ENCODE results near the gene KLKB1. TPM values are rescaled to one million over a fixed set of nuclear protein-coding genes. Genes with fewer than 3 reads are reported as not detected.

The KLKB1 gene
- total RNA-seq, 2 experiments from 2014 or later: not detected

DNA sequence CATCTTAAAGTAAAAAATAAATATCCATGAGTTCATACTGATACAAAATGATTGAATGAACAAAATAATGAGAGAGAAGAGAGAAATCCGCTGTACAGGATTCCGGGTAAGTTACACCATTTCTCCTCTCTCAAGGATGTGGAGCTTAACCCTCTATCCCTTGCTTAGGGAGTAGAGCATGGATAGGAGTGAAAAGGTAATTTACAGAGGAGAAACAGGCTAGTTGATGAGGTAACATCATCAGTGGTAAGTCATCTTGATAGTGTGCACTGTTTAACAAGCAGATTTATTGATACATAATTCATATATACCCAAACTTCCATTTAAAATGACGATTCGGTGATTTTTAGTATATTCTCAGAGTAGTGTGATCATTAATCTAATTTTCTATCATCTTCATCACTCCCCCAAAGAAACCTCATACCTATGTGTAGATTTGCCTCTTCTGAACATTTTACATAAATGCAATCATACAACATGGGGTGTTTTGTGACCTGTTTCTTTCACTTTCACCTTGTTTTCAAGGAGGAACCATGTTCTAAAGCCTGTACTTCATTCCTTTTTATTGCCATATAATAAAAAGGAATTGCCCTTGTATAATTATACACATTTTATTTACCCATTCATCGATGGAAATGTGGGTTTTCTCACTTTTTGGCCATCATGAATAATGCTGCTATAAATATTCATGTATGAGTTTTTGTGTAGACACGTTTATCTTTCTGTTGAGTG lies 73.5 kb downstream of the KLKB1 start:
- ChIA-PET POLR2A (no interaction called here), CTCF (no interaction called here)

DNA sequence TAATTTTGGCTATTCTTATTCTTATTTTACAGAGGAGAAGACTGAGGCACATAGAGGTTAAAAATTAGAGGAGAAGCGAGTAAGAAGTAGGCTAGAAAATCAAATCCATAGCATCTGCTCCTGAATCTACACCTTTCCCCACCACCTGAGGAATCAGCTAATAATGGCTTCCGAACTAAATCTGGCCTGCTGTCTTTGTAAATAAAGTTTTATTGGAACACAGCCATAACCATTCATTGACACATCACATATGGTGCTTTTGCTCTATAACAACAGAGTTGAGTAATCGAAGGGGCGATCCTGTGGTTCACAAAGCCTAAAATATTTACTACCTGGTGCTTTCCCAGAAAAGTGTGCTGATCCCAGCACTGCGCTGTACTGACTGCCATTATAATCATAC lies 76.9 kb downstream of the KLKB1 start:
- ChIA-PET CTCF (no interaction called here), POLR2A (no interaction called here)

DNA sequence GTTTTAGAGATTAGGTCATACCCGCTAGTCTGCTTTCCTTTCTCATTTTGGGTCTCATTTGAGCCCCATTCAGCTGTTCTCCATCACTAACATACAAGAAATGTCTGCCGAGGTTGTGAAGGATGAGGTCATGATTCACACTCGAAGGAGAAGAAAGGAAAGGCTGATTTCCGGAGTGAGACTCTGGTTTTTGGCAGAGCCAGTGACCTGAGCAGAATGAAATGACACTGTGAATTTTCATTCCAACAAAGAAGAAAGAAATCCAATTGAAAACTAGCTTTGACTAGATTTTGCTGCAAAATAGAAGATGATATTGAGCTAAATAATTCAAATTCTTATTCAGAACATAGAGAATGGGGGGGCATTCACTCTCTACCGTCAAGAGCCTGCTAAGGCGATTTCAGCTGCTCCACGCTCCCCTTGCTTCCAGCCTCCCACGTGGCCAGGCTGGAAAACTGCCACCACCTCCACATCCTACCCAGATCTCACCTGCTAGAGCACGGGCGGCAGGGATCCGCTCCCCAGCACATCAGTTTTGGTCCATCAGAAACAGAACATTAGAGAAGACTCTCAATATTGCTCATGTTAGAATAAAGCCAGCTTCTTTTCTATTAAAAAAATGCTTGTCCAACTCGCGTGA lies 77.7 kb downstream of the KLKB1 start:
- ChIA-PET POLR2A (no interaction called here), CTCF (no interaction called here)

DNA sequence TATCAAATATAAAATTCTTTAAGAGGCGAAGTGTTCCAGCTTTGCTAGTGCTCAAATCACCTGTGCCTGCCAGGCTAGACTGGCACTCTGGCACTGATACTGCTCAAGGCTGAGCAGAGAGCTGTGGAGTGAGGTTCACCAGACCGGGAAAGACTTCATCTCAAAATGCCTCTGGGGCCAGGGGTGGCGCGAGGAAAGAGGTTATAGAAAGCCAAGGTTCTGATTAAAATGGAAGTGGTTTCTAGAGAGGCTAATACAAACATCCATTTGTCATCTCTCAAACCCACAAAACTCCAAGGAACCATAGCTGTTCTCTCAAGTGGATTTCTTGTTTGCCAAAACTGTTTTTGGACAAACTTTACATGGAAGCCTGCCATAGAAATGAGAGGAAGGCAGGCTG lies 80.2 kb downstream of the KLKB1 start:
- ChIA-PET CTCF (no interaction called here), POLR2A (no interaction called here)

DNA sequence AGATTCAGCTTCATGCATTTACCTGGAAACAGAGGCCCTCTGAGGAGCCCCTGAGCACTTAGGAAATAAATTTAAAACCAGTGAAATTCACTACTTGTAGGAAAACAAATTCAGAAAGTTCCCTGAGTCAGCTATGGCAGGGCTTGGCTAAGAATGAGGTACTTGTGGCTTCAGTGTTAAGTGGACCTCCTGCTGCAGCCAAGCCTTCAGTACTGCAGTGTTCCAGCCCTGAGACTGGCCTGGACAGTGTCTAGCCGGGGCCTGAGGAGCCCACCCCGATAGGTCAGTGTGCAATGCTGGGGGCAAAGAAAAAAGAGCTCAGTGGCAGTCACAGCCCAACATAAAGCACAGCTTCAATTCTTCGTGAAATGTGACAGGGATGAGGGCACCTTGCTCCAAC lies 80.6 kb downstream of the KLKB1 start:
- POLR2A ChIA-PET: no interaction called here
- CTCF ChIA-PET: no interaction called here

Other genes with a start within 250 kb of the KLKB1 start
- gene TLR3, start 158.4 kb upstream of the KLKB1 start, total RNA-seq: under 1 TPM; 0.06 to 0.13 TPM
- under 1 TPM; 0.40 to 0.70 TPM for gene FAM149A, start 122.8 kb upstream of the KLKB1 start, total RNA-seq
- gene CYP4V2, start 35.9 kb upstream of the KLKB1 start, total RNA-seq: 1 to 10 TPM; 7.3 to 8.1 TPM
- gene F11, start 38.7 kb downstream of the KLKB1 start, total RNA-seq: not detected